SHP77 (cell line): ENCODE results near the gene CIDEB.

ENCODE experiments used
- DNase-seq, 2 experiments: peaks; one replicate each; lab custom pipeline; 2025; lab: John Stamatoyannopoulos, UW

Gene CIDEB

DNA sequence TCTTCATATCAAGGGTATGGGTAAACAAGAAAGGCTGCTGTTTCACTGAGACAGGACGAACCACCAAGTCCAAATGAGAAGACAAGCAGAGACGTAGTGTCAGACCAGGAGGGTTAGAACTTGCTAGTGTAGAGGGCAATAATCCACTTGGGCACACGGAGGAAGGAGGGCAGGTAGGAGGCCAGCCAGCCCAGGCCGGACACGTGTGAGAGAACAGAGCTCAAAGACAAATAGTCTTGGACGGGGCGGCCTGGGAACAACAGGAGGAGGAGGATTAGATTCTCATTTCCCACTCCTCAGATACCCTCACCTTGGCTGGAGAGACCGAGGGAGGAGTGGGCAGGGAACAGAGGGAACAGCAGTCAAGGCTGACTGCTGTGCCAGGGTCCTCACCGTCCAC is 17.0 kb downstream of the CIDEB start:
- DNase-seq, result no peak

DNA sequence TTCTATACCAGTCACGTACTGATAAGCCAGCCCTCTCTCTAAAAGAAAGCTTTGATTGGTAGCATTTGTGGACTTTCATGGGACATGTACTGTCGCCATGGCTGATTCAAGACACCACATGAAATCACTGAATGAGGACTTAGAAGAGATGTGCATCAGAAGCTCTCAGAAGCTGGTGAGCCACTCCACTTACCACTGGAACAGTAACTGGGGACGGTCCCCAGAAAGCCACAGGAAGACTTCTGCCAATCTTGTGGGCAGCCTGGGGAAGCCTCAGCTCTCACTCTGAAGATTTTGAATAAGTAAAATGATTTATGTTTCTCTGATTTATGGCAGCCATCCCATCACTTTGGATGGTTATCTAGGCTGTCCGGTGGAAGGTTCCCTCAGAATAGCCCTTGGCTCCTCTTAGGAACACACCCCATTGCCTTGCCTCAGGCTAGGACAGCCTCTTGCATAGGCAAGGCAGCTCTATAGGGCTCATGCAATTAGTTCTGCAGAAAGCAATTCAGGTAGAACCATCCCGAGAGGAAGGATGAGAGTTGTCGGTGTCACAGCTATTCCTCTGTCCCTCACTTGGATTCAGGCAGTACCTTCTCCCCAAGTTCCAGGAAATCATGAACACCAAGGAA is 18.0 kb downstream of the CIDEB start:
- DNase-seq, result no peak

DNA sequence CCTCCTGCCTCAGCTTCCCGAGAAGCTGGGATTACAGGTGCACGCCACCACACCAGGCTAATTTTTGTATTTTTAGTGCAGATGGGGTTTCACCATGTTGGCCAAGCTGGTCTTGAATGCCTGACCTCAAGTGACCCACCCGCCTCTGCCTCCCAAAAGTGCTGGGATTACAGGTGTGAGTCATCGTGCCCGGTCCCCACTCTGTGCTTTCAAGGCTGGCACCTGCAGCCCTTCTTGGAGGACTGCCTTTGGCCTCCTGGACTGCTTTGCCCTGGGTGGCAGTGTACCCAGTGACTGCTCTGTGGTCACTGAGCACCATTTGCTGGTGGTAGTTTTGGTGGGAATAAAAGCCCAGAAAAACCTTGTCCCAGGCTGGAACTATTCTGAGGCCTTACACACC is 20.8 kb downstream of the CIDEB start:
- DNase-seq, result no peak

DNA sequence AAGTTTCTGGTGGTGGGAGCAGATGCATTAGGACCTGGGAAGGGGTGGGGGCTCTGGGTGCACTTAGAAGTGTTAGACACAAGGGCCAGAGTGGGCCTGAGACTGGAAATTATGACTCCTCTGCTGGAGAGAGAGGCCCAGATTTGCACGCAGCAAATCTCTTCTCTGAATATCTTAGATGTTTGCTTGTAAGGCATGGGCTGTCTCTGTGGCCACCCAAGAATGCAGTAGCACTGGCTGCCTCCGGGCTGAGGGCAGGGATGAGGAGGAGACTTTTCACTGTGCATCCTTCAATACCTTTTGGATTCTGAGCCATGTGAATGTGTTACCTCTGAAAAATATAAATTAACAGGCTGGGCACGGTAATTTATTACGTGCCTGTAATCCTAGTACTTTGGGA is 22.4 kb downstream of the CIDEB start:
- DNase-seq, result no peak

DNA sequence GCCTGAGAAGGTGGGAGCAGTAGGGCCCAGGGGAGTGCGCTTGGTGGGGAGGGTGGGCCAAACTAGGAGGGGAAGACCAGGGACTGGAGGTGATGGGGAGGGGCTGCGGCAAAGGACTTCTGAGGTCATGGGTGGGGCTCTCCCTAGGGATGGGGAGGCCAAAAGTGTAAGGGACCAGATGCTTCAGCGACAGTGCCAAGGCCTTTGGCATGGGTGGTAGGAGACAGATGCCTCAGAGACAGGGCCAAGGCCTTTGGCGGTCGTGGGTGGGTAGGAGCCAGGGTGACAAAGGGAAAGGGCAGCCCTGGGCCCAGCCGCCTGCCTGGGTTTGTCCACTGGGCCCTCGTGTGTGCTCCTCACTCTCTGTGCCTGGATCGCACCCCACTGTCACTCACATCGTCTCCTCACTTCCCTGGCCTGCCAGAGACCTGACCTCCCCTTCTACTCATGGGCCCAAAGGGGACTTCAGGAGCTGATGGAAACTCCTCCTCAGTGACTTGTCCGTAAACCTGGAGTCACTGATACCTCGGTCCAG is 23.2 kb downstream of the CIDEB start:
- DNase-seq, result no peak

DNA sequence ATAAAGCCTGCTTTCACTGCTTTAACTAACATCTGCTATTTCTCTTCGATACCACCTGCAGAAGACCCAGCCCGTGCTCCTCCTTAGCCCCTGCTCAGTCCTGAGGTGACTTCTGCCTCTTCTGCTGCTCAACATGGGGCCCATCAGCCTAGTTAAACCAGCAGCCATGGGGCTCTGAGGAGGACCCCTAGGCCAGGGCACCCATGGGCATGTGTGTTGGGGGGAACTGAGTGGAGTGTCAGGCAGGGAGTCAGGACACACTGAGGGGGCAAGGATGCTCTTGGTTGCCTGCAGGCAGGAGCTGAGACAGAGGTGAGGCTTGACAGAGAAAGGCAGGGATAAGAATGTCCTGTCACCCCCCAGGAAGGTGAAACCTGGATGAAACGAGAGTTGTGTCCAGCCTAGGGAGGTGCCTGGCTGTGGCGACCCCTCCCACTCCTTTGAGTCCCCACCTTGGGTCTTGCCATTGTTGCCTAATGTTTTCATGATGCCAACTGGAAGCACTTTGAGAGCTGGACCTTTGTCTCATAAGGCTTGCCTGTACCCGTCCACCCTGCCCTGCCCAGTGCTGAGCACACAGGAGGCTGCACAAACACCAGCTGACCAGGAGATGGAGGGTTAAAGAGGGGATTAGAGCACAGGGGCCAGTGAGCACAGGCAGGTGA is 23.8 kb downstream of the CIDEB start:
- DNase-seq, result no peak

DNA sequence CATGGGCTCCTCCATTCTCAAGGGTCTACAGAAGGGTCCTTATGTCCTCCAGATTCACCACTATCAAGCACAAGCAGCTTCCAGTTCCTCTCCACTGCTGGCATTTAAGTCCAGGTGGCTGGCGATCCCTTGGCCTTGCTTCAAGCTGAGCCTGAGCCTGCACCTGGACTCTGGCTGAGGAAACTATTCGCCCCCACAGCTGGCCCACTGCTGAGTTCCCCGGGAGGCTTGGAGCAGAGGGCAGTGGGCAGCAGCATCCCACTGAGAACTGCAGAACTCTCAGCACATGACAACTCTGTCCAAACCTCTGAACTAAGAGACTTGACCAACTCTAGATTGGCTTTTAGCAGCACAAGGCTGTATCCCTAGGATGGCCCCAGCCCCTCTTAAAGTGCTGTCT is 25.0 kb downstream of the CIDEB start:
- no peak for DNase-seq

DNA sequence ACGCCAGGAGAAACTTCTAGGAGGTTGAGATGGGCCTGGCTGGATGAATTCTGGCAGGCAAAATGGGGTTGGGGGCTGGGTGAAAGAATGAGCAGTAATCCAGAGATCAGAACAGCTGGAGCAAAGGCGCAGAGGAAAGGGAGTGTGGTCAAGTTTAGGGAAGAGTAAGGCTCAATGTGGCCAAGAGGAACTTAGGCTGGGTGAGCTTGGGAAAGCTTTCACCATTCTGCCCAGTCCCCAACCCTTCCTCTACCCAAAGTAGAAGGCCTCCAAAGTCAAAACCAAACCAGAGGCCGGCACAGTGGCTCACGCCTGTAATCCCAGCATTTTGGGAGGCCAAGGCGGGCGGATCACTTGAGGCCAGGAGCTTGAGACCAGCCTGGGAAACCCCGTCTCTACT is 26.1 kb downstream of the CIDEB start:
- no peak for DNase-seq

DNA sequence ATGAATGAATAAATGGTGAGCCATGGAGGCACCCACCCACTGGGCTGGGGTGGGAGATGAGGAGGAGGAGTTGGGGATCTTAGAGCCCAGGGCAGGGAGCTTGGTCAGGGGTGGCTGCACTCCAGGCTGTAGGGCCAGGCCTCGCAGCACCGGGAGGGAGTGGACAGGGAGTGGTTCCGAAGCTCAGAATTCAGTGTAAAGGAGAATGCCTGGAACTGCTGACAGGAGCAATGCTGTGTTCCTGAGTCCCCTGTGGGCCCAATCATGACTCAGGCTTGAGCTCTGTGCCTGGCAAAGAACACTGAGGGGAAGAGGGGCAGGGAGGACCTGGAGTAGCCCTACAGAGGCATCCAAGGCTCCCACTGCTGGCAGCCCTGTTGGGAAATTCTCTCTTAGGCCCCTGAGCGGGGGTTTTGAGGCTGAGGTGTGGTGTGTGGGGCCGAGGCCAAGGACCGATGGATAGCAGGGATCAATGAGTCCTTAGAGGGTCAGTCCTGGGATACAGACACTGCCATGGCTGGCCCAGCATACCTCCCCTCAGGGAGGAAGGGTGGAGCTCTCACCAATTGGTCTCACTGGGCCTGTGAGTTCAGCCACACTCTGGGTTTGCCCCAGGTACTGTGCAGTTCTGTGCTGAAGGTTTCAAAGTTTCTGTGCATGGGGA is 26.8 kb downstream of the CIDEB start:
- DNase-seq, result no peak

DNA sequence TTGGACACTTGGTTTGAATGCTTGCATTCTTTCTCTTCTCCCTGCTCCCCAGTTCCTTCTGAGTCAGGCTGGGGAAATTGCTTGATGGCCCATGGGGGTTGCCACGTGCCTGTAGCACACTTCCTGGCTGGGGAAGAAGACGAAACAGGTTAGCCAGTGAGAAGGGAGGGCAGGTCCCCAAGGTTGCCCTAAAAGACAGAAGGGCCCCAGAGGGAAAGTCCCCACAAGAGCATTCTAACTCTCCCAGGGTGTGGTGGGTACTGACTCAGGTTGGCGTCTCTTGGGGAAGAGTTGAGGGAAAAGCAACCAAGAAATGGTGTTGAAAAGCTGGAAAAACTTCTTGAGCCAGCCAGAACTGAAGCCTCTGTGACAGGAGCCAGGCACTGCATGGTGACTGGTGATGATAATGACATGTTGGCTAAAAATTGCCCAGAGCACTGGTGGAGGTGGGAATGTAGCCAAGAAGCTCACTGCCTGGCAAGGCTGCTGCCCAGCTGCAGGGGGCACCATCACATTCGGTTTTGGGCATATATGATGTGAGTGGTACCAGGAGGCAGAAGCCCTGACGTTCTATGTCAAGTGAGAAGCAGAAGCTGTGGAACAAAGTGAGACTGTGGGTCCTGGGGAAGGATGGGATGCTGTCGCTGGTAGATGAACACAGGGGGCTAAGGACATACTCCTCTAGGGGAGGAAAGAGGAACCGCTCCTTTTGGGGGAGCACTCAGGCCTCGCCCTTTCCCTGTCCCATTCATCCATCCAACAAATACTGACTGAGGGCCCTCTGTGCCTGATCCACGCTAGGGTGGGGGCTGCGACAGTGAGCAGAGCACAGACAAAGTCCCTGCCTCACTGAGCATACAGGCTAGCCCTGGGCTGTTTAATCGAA is 28.2 kb downstream of the CIDEB start:
- DNase-seq, result no peak

DNA sequence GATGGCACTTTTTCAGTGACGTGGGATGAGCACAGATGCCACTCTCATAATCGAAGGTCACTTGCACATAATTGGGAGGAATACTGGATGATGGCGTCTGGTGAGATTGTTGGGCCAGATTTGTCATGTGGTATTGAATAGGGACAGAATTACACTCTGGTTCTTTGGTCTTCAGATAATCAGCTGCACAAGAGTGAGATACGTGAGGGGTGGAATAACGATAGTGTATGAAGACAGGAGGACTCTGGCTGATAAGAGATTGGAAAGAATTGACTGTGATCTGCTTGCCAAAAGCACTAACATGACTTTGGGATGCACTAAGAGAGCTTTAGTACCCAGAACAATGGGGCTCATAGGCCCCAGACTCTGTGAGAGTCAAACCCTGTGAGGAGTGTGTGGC is 29.4 kb downstream of the CIDEB start:
- no peak for DNase-seq

DNA sequence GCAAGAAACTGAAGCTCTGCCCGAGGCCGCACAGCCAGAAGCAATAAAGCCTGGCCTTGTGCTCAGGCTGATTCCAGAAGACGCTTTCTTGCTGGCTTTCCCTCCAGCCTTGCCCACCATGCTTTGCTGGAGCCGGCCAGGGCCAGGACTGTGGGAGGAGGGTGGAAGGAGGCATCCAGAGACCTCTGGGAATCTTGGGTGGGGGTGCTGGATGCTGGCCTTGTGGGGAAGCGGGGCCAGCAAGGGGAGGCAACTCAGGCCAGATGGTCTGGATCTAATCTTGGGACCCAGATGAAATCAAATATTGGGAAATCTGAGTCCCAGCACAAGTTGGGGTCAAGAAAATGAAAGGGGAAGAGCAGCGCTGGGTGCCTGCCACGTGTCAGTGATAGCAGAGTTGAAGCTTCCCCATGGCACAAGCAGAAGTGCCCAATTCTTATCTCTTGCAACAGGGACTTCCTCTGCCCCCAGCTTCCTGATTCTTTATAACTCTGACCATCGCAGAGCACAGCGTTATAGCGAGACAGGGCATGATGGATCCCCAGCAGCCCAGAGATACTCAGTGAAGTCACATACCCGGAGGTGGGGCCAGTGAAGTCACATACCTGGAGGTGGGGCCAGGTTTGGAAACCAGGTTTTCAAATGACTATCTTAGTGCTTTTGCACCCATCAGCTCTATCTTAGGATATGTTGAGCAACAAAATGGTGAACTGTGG is 30.0 kb downstream of the CIDEB start:
- no peak for DNase-seq

DNA sequence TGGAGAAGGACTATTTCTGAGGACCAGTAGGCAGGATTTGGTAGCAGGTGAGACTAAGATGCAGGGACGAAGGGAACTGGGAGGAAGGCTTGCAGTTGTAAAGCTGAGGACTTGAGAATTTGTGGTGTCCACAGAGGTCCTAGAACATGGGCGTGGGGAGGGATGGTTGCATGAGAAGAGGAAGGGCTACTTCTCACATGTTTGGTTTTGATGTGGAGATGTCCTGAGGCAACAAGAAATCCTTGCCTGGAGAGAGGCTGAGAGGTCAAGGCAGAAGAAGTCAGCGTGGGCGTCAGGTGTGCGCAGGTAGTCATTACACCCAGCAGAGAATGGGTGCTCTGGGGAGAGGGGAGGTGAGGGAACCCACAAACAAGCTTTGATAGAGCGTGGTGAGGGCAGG is 30.7 kb downstream of the CIDEB start:
- no peak for DNase-seq

DNA sequence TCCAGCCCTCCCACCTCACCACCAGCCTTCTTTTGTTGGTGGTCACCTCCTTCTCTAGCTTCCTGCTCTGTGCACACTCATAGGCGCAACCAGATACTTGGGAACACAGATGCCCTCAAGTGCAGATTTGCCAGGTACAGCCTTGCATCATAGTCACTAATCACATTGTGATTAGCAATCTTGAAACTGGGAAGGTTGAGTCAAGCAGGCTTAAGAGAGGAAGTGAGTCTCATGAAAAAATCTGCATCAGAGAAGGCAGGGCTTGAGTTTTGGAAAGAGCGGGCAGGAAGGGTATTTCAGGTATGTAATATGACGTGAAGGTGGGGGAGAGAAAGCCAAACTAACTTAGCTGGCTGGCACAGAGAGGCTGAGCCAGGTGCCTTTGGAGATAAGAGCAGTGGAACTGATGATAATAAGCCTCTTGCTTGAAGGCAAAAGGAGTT is 33.7 kb downstream of the CIDEB start:
- no peak for DNase-seq

DNA sequence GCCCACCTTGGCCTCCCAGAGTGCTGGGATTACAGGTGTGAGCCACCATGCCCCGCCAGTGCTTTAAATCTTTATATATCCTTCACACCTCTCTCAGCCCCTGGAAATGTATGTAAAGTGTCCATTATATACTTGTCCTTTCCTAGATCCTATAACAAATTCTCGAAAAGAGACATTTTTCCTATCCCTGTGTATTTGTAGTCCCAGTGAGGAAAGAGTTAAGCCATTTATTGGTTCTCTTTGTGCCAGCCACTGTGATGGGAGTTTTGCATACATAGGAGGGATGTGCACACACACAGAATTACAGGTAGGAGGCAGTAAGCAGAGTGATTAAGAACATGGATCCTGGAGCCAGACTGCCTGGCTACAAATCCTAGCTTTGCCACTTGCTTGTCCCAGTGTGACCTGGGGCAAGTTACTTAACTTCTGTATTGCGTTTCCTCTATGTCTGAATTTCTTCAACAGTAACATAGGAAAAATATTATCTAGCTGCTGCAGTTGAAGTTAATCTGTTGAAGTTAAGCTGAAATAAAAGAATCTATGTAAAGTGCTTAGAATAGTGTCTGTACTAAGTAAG is 34.3 kb downstream of the CIDEB start:
- DNase-seq, result no peak

DNA sequence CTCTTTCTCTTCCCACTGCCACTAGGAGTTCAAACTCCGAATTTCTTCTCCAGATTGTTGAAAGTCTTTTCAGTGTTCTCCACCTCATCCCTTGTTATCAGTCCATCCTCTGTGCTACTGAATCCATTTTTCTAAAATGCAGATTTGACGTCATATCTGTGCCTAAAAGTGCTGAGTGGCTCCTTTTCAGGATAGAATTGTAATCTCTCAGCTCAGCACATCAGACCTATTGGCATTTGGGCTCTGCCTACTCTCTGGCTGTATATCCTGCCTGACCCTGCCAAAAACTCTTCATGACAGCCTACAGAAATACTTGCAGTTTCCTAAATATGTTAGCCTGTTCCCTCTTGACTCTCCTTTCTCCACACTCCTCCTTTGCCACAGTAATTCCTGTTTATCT is 35.3 kb downstream of the CIDEB start:
- no peak for DNase-seq

DNA sequence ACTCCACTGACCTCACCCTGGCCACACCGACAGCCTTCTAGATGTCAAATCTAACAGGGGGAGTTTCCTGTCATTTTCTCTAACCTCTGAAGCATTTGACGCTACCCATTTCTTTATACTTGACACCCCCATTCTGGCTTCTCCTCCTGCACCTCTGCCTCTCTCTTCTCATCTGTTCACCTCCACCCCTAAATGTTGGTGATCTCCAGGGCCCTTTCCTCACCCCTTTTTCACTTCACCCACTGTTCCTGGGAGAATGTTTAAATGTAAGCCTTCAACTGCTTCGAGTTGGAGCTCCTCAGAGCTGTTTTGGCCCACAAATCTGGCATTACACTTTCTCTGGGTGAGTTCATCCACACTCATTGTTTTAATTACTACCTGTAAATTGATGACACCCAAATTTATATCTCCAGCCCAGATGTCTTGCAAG is 35.9 kb downstream of the CIDEB start:
- no peak for DNase-seq

DNA sequence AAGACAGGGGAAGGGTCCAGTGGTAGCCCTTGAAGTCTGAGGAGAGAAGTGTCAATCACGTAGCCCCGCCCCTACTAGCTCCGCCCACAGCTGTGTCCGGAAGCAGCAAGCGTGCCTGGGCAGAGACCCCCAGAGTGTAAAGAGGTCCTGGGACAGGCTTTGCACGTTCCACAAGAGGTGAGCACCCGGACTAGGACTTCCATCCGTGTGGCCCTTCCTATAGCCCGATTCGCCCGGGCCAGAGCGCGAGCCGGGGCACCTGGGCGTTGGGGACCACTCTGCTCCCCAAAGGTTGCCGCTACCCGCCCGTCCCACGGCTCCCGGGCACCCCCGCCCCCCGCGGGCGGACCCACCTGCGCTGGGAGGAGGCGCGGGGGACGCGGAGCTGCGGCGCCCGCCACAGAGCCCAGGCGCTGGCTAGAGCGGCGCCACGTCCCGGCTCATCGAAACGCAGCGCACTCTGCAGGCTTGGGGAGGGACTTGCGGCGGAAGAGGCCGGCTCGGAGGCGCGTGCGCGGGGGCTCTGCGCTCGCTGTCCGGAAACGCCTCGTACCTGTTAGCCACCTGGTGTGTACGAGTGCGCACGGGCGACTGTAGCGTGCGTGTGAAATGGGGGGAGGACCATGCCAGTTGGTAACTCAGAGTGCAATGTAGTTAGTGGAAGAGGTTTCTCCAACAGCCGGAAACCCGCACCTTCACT is 36.5 kb downstream of the CIDEB start, which contains the start of gene RABGGTA:
Gene RABGGTA (minus strand): TSS at position 464 of the 700 bp plus-strand sequence. CDS start 482 bp downstream, outside the sequence.
- DNase-seq, result peak; percentile 90 to 92

DNA sequence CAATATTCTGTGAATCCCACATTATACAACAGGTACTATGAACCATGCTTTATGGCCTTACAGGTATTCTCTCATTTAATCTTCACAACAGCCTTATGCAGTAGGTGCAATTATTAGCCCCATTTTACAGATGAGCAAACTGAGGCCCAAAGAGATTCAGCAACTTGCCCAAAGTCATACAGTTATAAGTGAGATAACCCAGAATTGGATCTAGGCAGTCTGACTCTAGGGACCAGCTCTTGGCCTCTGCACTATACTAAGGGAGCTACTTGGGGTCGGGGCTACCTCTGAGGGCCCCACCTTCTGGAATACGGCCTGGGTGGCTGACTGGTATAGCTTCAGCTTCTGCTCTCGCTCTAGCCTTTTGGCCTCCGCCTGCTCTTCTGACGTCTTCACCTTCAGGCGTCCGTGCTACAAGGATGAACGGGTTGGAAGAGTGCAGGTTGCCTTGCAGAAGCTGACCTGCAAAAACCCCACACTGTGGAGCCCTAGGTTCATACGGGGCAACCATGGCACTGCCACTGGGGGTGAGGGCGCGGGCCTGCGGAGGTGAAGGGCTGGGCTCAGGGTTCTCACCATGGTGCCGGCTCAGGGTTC is 37.1 kb downstream of the CIDEB start:
- DNase-seq, result no peak
